OCI-LY3 (cell line): ENCODE data around the gene WDR27.

Experiments
- H2AFZ ChIP-seq: fragments of 200-600, 300-600 bp; shearing (Covaris generic); 2 replicates; pipeline ENCODE4 v1.6.0; 2014; ENCODE audit warnings: antibody characterized with exemption, low read depth, low read length
- H3K27ac ChIP-seq: fragments of 200-600, 300-600 bp; sonication (generic); 2 replicates; pipeline ENCODE4 v1.5.1; 2014; ENCODE audit warnings: mild to moderate bottlenecking, low read length, moderate library complexity, mixed read lengths
- H3K27me3 ChIP-seq: fragments of 200-600, 300-600 bp; sonication (generic); 2 replicates; pipeline ENCODE4 v1.6.1; 2014; ENCODE audit warnings: low read depth, low read length, mixed read lengths
- H3K36me3 ChIP-seq: fragments of 200-600, 300-600 bp; sonication (generic); replicated peaks from 2 replicates; pipeline ENCODE3; 2014; ENCODE audit warnings: low read depth, low read length, mixed read lengths
- H3K4me1 ChIP-seq: fragments of 300-600, 200-600 bp; sonication (generic); 2 replicates; pipeline ENCODE4 v1.6.1; 2014; ENCODE audit warnings: low read length, mixed read lengths
- H3K4me2 ChIP-seq: fragments of 200-600, 300-600 bp; sonication (generic); 2 replicates; pipeline ENCODE4 v1.6.1; 2014; ENCODE audit warnings: low read length, mixed read lengths
- H3K4me3 ChIP-seq: fragments of 300-600, 200-600 bp; sonication (generic); 2 replicates; pipeline ENCODE4 v1.5.1; 2014; ENCODE audit warnings: antibody characterized with exemption, mild to moderate bottlenecking, low read length, moderate library complexity
- H3K79me2 ChIP-seq: fragments of 300-600, 200-600 bp; shearing (Covaris generic); 2 replicates; pipeline ENCODE4 v1.6.1; 2014; ENCODE audit warnings: mild to moderate bottlenecking, low read length, mixed read lengths
- H3K9ac ChIP-seq: fragments of 300-600, 200-600 bp; shearing (Covaris generic); 2 replicates; pipeline ENCODE4 v1.6.0; 2014; ENCODE audit warnings: mild to moderate bottlenecking, low read length, moderate library complexity
- H3K9me3 ChIP-seq: fragments of 200-600, 300-600 bp; shearing (Covaris generic); 2 replicates; pipeline ENCODE4 v1.6.1; 2014; ENCODE audit warnings: low read length, mixed read lengths; ENCODE audit not compliant: insufficient read depth
- H4K20me1 ChIP-seq: fragments of 200-600, 300-600 bp; sonication (generic); 2 replicates; pipeline ENCODE4 v1.6.1; 2016; ENCODE audit warnings: low read length, mixed read lengths; ENCODE audit not compliant: insufficient read depth
- CTCF ChIP-seq: fragments of 200-600, 300-600 bp; sonication (generic); IDR thresholded peaks from 2 replicates; pipeline ENCODE4 v1.5.1; 2014; ENCODE audit warnings: antibody characterized with exemption, low read length, low read depth
- EZH2phosphoT487 ChIP-seq: fragments of 200-600 bp; shearing (Covaris generic); IDR thresholded peaks from 2 replicates; pipeline ENCODE4 v1.6.1; 2018; ENCODE audit warnings: antibody characterized with exemption, mixed run types, low read depth

The WDR27 gene

GRCh38 chr6:169556758-169557548 is 144.9 kb downstream of the WDR27 start:
- no peak overlapping the region for H3K27ac ChIP-seq
- H3K4me1 ChIP-seq, result peaks cover 16% of the 10 kb centered on the region
- no peaks in the 10 kb centered on the region for H4K20me1 ChIP-seq
- no peak for TF ChIP-seq CTCF
- TF ChIP-seq EZH2phosphoT487, result no peak
- no peaks in the 10 kb centered on the region for H3K79me2 ChIP-seq
- H3K9me3 ChIP-seq, result no peaks in the 10 kb centered on the region
- no peak overlapping the region for H3K9ac ChIP-seq
- peak overlapping the region; percentile 48 for H3K4me2 ChIP-seq
- no peaks in the 10 kb centered on the region for H3K36me3 ChIP-seq
- no peaks in the 10 kb centered on the region for H3K27me3 ChIP-seq
- no peak overlapping the region for H3K4me3 ChIP-seq
- peak overlapping the region; percentile 30; the same call in 1 of the 2 replicates for H2AFZ ChIP-seq

GRCh38 chr6:169555971-169556617 is 145.7 kb downstream of the WDR27 start:
- Histone ChIP-seq H3K9me3 (no peaks in the 10 kb centered on the region), H3K4me1 (peaks cover 14% of the 10 kb centered on the region), H3K79me2 (no peaks in the 10 kb centered on the region), H4K20me1 (no peaks in the 10 kb centered on the region), H3K4me3 (no peak overlapping the region), H3K4me2 (peak overlapping the region; percentile 48; the same call in 1 of the 2 replicates), H3K36me3 (no peaks in the 10 kb centered on the region), H3K27ac (no peak overlapping the region), H2AFZ (no peak overlapping the region), H3K27me3 (no peaks in the 10 kb centered on the region), H3K9ac (no peak overlapping the region)
- no peak for TF ChIP-seq CTCF

GRCh38 chr6:169545982-169546381 is 155.8 kb downstream of the WDR27 start:
- Histone ChIP-seq H2AFZ (no peak overlapping the region), H3K9ac (no peak overlapping the region)

More at GRCh38 chr6:169545982-169546381, 155.8 kb downstream of the WDR27 start:
- Histone ChIP-seq H3K27me3 (no peaks in the 10 kb centered on the region), H3K9me3 (no peaks in the 10 kb centered on the region), H3K4me1 (no peaks in the 10 kb centered on the region), H3K36me3 (no peaks in the 10 kb centered on the region), H4K20me1 (no peaks in the 10 kb centered on the region), H3K4me2 (no peak overlapping the region), H3K4me3 (no peak overlapping the region), H3K79me2 (no peaks in the 10 kb centered on the region), H3K27ac (no peak overlapping the region)
- TF ChIP-seq CTCF (no peak), EZH2phosphoT487 (no peak)
